Caco-2 (cell line): ENCODE measurements around the gene PLEKHG5. TPM values are rescaled to one million over a fixed set of nuclear protein-coding genes. Genes with fewer than 3 reads are reported as not detected.

ENCODE experiments used
- BruUV-seq: library from RNA; stranded (reverse); fragments of 400-500 nt; replicated peaks from 2 replicates; lab custom pipeline; 2021; lab: Mats Ljungman, UMichigan
- CTCF ChIA-PET: fragments of 300-600 bp; sonication (Branson Sonifier 250); formaldehyde crosslinking; loops from one replicate; lab custom pipeline; 2022; ENCODE audit warnings: antibody characterized with exemption; lab: Charles Lee
- POLR2A ChIA-PET: fragments of 300-600 bp; sonication (Branson Sonifier 250); formaldehyde crosslinking; loops from one replicate; lab custom pipeline; 2022; ENCODE audit warnings: antibody characterized with exemption; lab: Charles Lee
- DNase-seq, 2 experiments: peaks; one replicate each; pipeline versions ENCODE4 v3.0.0 to v3.0.0-alpha.2; 2020 to 2022
- H3K27me3 ChIP-seq: replicated peaks from 2 replicates; pipeline ENCODE4 v1.6.0; 2011; ENCODE audit warnings: low read length; ENCODE audit not compliant: control insufficient read depth, insufficient read depth
- H3K36me3 ChIP-seq: 2 replicates; pipeline ENCODE4 v1.5.1; 2011; ENCODE audit warnings: low read length; ENCODE audit not compliant: control insufficient read depth, insufficient read depth
- H3K4me1 ChIP-seq: fragments of 250-450 bp; sonication (Bioruptor Pico); 2 replicates; pipeline ENCODE4 v1.5.1; 2020; ENCODE audit warnings: mild to moderate bottlenecking
- H3K4me3 ChIP-seq: 2 replicates; pipeline ENCODE4 v1.5.1; 2011; ENCODE audit warnings: low read depth, mild to moderate bottlenecking, control low read depth, low read length
- H3K9me3 ChIP-seq: fragments of 250-450 bp; sonication (Bioruptor Pico); 2 replicates; pipeline ENCODE4 v1.5.1; 2020; ENCODE audit warnings: mild to moderate bottlenecking, moderate library complexity
- H3K27ac Mint-ChIP-seq: one replicate; pipeline ENCODE4 v1.8.0; 2022; ENCODE audit warnings: mixed read lengths; ENCODE audit not compliant: unreplicated experiment
- H3K27me3 Mint-ChIP-seq: one replicate; pipeline ENCODE4 v1.8.0; 2022; ENCODE audit warnings: mixed read lengths; ENCODE audit not compliant: insufficient read depth, unreplicated experiment
- H3K36me3 Mint-ChIP-seq: one replicate; pipeline ENCODE4 v1.8.0; 2022; ENCODE audit warnings: mild to moderate bottlenecking, mixed read lengths; ENCODE audit not compliant: insufficient read depth, unreplicated experiment
- H3K4me1 Mint-ChIP-seq: one replicate; pipeline ENCODE4 v1.8.0; 2022; ENCODE audit warnings: low read depth, mixed read lengths; ENCODE audit not compliant: unreplicated experiment
- H3K4me3 Mint-ChIP-seq: one replicate; pipeline ENCODE4 v1.8.0; 2022; ENCODE audit warnings: mild to moderate bottlenecking, moderate library complexity, mixed read lengths; ENCODE audit not compliant: unreplicated experiment
- H3K9me3 Mint-ChIP-seq: one replicate; pipeline ENCODE4 v1.8.0; 2022; ENCODE audit warnings: mixed read lengths; ENCODE audit not compliant: unreplicated experiment
- CTCF ChIP-seq, 2 experiments: fragments of 200-600 bp in 1 of 2; IDR thresholded peaks; 1 replicate in 1 of 2; 2 replicates in 1 of 2; pipeline versions ENCODE4 v1.5.1 to v1.8.0; 2011 to 2022; ENCODE audit warnings: antibody characterized with exemption in 1 of 2, control low read depth in 1 of 2, inconsistent platforms in 1 of 2, low read depth in 1 of 2, low read length in 1 of 2, mild to moderate bottlenecking in 1 of 2, moderate library complexity in 1 of 2; ENCODE audit not compliant: insufficient read depth in 1 of 2, severe bottlenecking in 1 of 2, unreplicated experiment in 1 of 2
- intact Hi-C: fragments of 100-400 bp; cut with micrococcal nuclease; formaldehyde crosslinking; loops from one replicate; pipeline ENCODE4 v1.10.0; 2022; ENCODE audit not compliant: unreplicated experiment
- total RNA-seq: library from RNA; stranded (reverse); gene quantifications from 2 replicates; pipeline ENCODE4 v1.2.3, GENCODE V29; 2022

Gene PLEKHG5
- total RNA-seq, 1 experiment from 2014 or later = 12.2 TPM

GRCh38 chr1:6519491-6519934 is 28.0 kb upstream of the PLEKHG5 start:
- H3K27me3 Mint-ChIP-seq = no peaks in the 10 kb centered on the region
- BruUV-seq = no TSS peak
- ChIA-PET POLR2A (no interaction called here), CTCF (no interaction called here)
- intact Hi-C loops = no loop called here
- H3K4me3 Mint-ChIP-seq = no peak overlapping the region
- no peak for DNase-seq
- no peaks in the 10 kb centered on the region for H3K9me3 ChIP-seq
- H3K36me3 Mint-ChIP-seq = peaks cover 15% of the 10 kb centered on the region
- H3K4me3 ChIP-seq = no peak overlapping the region
- no peaks in the 10 kb centered on the region for H3K27me3 ChIP-seq
- H3K4me1 Mint-ChIP-seq = no peaks in the 10 kb centered on the region
- no peaks in the 10 kb centered on the region for H3K36me3 ChIP-seq
- no peaks in the 10 kb centered on the region for H3K9me3 Mint-ChIP-seq
- no peak for TF ChIP-seq CTCF (IDR thresholded peaks at IDR 0.05; ENCODE audit: insufficient read depth in 1 of 2, low read depth in 1 of 2, low read length in 1 of 2, severe bottlenecking in 1 of 2, unreplicated experiment in 1 of 2)
- no peak overlapping the region for H3K27ac Mint-ChIP-seq
- H3K4me1 ChIP-seq = 0 out of 2 replicates have a peak, but pooled peaks cover 3% of the 10 kb centered on the region

GRCh38 chr1:6517435-6517851 is 26.0 kb upstream of the PLEKHG5 start:
- Mint-ChIP-seq H3K27me3 (no peaks in the 10 kb centered on the region), H3K36me3 (no peaks in the 10 kb centered on the region), H3K27ac (no peak overlapping the region), H3K4me1 (no peaks in the 10 kb centered on the region), H3K4me3 (no peak overlapping the region), H3K9me3 (no peaks in the 10 kb centered on the region)
- BruUV-seq = no TSS peak
- H3K27me3 ChIP-seq = no peaks in the 10 kb centered on the region
- ChIA-PET CTCF (interaction anchor here (0.6 kb wide), 1 partner anchor 74 kb away, joined by 3 read pairs; no protein-coding TSS in a partner anchor), POLR2A (no interaction called here)
- H3K36me3 ChIP-seq = no peaks in the 10 kb centered on the region
- no peak for DNase-seq
- no peaks in the 10 kb centered on the region for H3K9me3 ChIP-seq
- no peak overlapping the region for H3K4me3 ChIP-seq
- peaks cover 3% of the 10 kb centered on the region; the same call in 1 of the 2 replicates for H3K4me1 ChIP-seq
- intact Hi-C loops = no loop called here
- TF ChIP-seq CTCF (IDR thresholded peaks at IDR 0.05; ENCODE audit: insufficient read depth in 1 of 2, low read depth in 1 of 2, low read length in 1 of 2, severe bottlenecking in 1 of 2, unreplicated experiment in 1 of 2) = no peak

GRCh38 chr1:6515771-6516170 is 24.3 kb upstream of the PLEKHG5 start:
- no peak for DNase-seq
- TF ChIP-seq CTCF (IDR thresholded peaks at IDR 0.05; ENCODE audit: insufficient read depth in 1 of 2, low read depth in 1 of 2, low read length in 1 of 2, severe bottlenecking in 1 of 2, unreplicated experiment in 1 of 2) = no peak
- Mint-ChIP-seq H3K27me3 (no peaks in the 10 kb centered on the region), H3K36me3 (no peaks in the 10 kb centered on the region), H3K4me3 (no peak overlapping the region), H3K27ac (no peak overlapping the region), H3K9me3 (no peaks in the 10 kb centered on the region), H3K4me1 (no peaks in the 10 kb centered on the region)
- CTCF ChIA-PET = no interaction called here
- no TSS peak for BruUV-seq
- H3K9me3 ChIP-seq = no peaks in the 10 kb centered on the region
- peaks cover 3% of the 10 kb centered on the region; the same call in 1 of the 2 replicates for H3K4me1 ChIP-seq
- H3K36me3 ChIP-seq = no peaks in the 10 kb centered on the region
- intact Hi-C loops = no loop called here
- no peak overlapping the region for H3K4me3 ChIP-seq
- POLR2A ChIA-PET = no interaction called here
- no peaks in the 10 kb centered on the region for H3K27me3 ChIP-seq
